DOHH2 (cell line): Measurements from ENCODE around the gene ANXA1.

Source experiments
- CTCF ChIP-seq: fragments of 200-600 bp; sonication (generic); IDR thresholded peaks from one replicate; pipeline ENCODE4 v1.5.1; 2014; ENCODE audit warnings: antibody characterized with exemption, mild to moderate bottlenecking, low read depth, low read length; ENCODE audit not compliant: poor library complexity, severe bottlenecking
- EZH2phosphoT487 ChIP-seq: fragments of 200-600 bp; sonication (generic); IDR thresholded peaks from 2 replicates; pipeline ENCODE4 v1.6.1; 2017; ENCODE audit warnings: borderline replicate concordance, mild to moderate bottlenecking, antibody characterized with exemption, low read length, moderate library complexity, mixed read lengths

- no peak for TF ChIP-seq CTCF
- no peak for TF ChIP-seq EZH2phosphoT487
Measured at GRCh38 chr9:73176450-73176875, 24.8 kb downstream of the ANXA1 start.
